ENCODE results near the gene SPATA33.
A peak's percentile ranks its signal among the peaks of the same experiment; 100 is the strongest.
"Not testable (repeated sequence)": the region's sequence is repeated elsewhere in the genome, so short reads cannot be mapped to it uniquely, and the experiment has no call there.

Gene SPATA33

GRCh38 chr16:89691231-89691985 lies 33.8 kb downstream of the SPATA33 start:
- no peak for DNase-seq (ENCODE audit: low read depth in 4 of 4, low spot score in 1 of 4)

- no peak for DNase-seq (ENCODE audit: low read depth in 4 of 4, low spot score in 1 of 4)
Observed at GRCh38 chr16:89691986-89692569, 34.4 kb downstream of the SPATA33 start.

GRCh38 chr16:89693289-89693731 lies 35.7 kb downstream of the SPATA33 start:
- DNase-seq (ENCODE audit: low read depth in 4 of 4, low spot score in 1 of 4): no peak

GRCh38 chr16:89693931-89694783 lies 36.5 kb downstream of the SPATA33 start:
- no peak for DNase-seq (ENCODE audit: low read depth in 4 of 4, low spot score in 1 of 4)

GRCh38 chr16:89694784-89695085 lies 37.1 kb downstream of the SPATA33 start:
- DNase-seq (ENCODE audit: low read depth in 4 of 4, low spot score in 1 of 4): not testable (repeated sequence)

- DNase-seq (ENCODE audit: low read depth in 4 of 4, low spot score in 1 of 4): no peak
Observed at GRCh38 chr16:89695086-89695874, 37.6 kb downstream of the SPATA33 start.

- DNase-seq (ENCODE audit: low read depth in 4 of 4, low spot score in 1 of 4): no peak
Observed at GRCh38 chr16:89695875-89696669, 38.4 kb downstream of the SPATA33 start.

- no peak for DNase-seq (ENCODE audit: low read depth in 4 of 4, low spot score in 1 of 4)
Observed at GRCh38 chr16:89696670-89697128, 39.1 kb downstream of the SPATA33 start.

GRCh38 chr16:89697161-89697615 lies 39.6 kb downstream of the SPATA33 start:
- DNase-seq (ENCODE audit: low read depth in 4 of 4, low spot score in 1 of 4): no peak

GRCh38 chr16:89697616-89698331 lies 40.1 kb downstream of the SPATA33 start:
- DNase-seq (ENCODE audit: low read depth in 4 of 4, low spot score in 1 of 4): no peak

- not testable (repeated sequence) for DNase-seq (ENCODE audit: low read depth in 4 of 4, low spot score in 1 of 4)
Observed at GRCh38 chr16:89698717-89699116, 41.1 kb downstream of the SPATA33 start.

GRCh38 chr16:89699629-89700099 lies 42.0 kb downstream of the SPATA33 start:
- DNase-seq (ENCODE audit: low read depth in 4 of 4, low spot score in 1 of 4): not testable (repeated sequence)

- DNase-seq (ENCODE audit: low read depth in 4 of 4, low spot score in 1 of 4): peak; percentile 95 to 98 (median 97)
Observed at GRCh38 chr16:89700100-89700648, 42.5 kb downstream of the SPATA33 start.

- no peak for DNase-seq (ENCODE audit: low read depth in 4 of 4, low spot score in 1 of 4)
Observed at GRCh38 chr16:89700649-89701424, 43.2 kb downstream of the SPATA33 start.

- peak; percentile 94 to 95 (median 95) for DNase-seq (ENCODE audit: low read depth in 4 of 4, low spot score in 1 of 4)
Observed at GRCh38 chr16:89701425-89702406, 44.1 kb downstream of the SPATA33 start, which contains the start of gene SPATA2L. TSS of gene SPATA2L (minus strand) at chr16:89701705. CDS start at chr16:89701232, 473 bp downstream.

GRCh38 chr16:89704281-89704680 lies 46.6 kb downstream of the SPATA33 start:
- no peak for DNase-seq (ENCODE audit: low read depth in 4 of 4, low spot score in 1 of 4)

- DNase-seq (ENCODE audit: low read depth in 4 of 4, low spot score in 1 of 4): no peak
Observed at GRCh38 chr16:89705006-89705405, 47.4 kb downstream of the SPATA33 start.
